A549 (cell line): ENCODE results near the gene CCDC167. TPM values are rescaled to one million over a fixed set of nuclear protein-coding genes. Genes with fewer than 3 reads are reported as not detected.

ENCODE experiments used
- ATAC-seq, 2 experiments: fragments of 200-7000 bp in 1 of 2; fragments of >200 bp in 1 of 2; cut with Nextera tagmentation in 1 of 2; cut with Tn5 transposase in 1 of 2; 3 replicates each; pipeline versions ENCODE4 v1.8.0 to v1.9.1; 2018 to 2020; ENCODE audit warnings: mild to moderate bottlenecking in 1 of 2, moderate library complexity in 1 of 2
- CTCF ChIA-PET: fragments of 300-600 bp; sonication (Branson Sonifier 250); formaldehyde crosslinking; extraction: SDS; loops from one replicate; lab custom pipeline; 2021; ENCODE audit warnings: antibody characterized with exemption, inconsistent platforms; lab: Yijun Ruan, JAX
- POLR2A ChIA-PET: fragments of 350-600 bp; formaldehyde crosslinking; extraction: SDS; loops from one replicate; lab custom pipeline; 2021; ENCODE audit warnings: antibody characterized with exemption, inconsistent platforms; lab: Yijun Ruan, JAX
- DNase-seq, 2 experiments: peaks; one replicate each; pipeline versions ENCODE4 v3.0.0 to v3.0.0-alpha.2; 2011 to 2016; ENCODE audit warnings: low read depth in 1 of 2, low spot score in 1 of 2
- FAIRE-seq: peaks from 2 replicates; lab custom pipeline; 2011; peaks lifted over from hg19 to GRCh38; lab: Jason Lieb, UNC
- H3K27ac ChIP-seq, 2 experiments: fragments of >200 bp; sonication (Bioruptor Twin); formaldehyde crosslinking; 3 replicates each; pipeline ENCODE4 v1.5.1; 2016 to 2017
- H3K4me1 ChIP-seq: fragments of >200 bp; sonication (Bioruptor Twin); formaldehyde crosslinking; 3 replicates; pipeline ENCODE4 v1.6.1; 2016
- H3K4me2 ChIP-seq: fragments of >200 bp; sonication (Bioruptor Twin); formaldehyde crosslinking; 3 replicates; pipeline ENCODE4 v1.6.1; 2016
- H3K4me3 ChIP-seq: fragments of >200 bp; sonication (Bioruptor Twin); formaldehyde crosslinking; 3 replicates; pipeline ENCODE4 v1.5.1; 2016
- H3K9me3 ChIP-seq: fragments of >200 bp; sonication (Bioruptor Twin); formaldehyde crosslinking; 3 replicates; pipeline ENCODE4 v1.6.1; 2016
- BHLHE40 ChIP-seq: IDR thresholded peaks from 2 replicates; pipeline ENCODE4 v1.6.1; 2012; ENCODE audit warnings: low read depth, low read length, inconsistent platforms
- CHD2 ChIP-seq: fragments of 150-350 bp; IDR thresholded peaks from 2 replicates; pipeline ENCODE4 v1.6.1; 2014; ENCODE audit warnings: low read length; ENCODE audit not compliant: partially characterized antibody
- CTCF ChIP-seq: fragments of >200 bp; sonication (Bioruptor Twin); formaldehyde crosslinking; IDR thresholded peaks from 3 replicates; pipeline ENCODE4 v1.5.1; 2016
- EHF ChIP-seq: fragments of 250-450 bp; sonication (Bioruptor Pico); IDR thresholded peaks from 2 replicates; pipeline ENCODE4 v1.5.0; 2020; ENCODE audit warnings: mild to moderate bottlenecking
- EHMT2 ChIP-seq: fragments of 200-600 bp; sonication (generic); IDR thresholded peaks from 2 replicates; pipeline ENCODE4 v1.6.1; 2016; ENCODE audit warnings: antibody characterized with exemption, low read depth, mild to moderate bottlenecking, moderate library complexity
- EP300 ChIP-seq, 2 experiments: fragments of >200 bp; sonication (Bioruptor Twin); formaldehyde crosslinking; IDR thresholded peaks; 2 replicates in 1 of 2; 3 replicates in 1 of 2; pipeline ENCODE4 v1.6.1; 2016 to 2017
- FOXS1 ChIP-seq: fragments of 250-450 bp; sonication (Bioruptor Pico); IDR thresholded peaks from 2 replicates; pipeline ENCODE4 v1.5.0; 2020; ENCODE audit warnings: mild to moderate bottlenecking, moderate library complexity
- HMGXB4 ChIP-seq: fragments of 250-450 bp; sonication (Bioruptor Pico); IDR thresholded peaks from 2 replicates; pipeline ENCODE4 v1.5.0; 2021; ENCODE audit warnings: mild to moderate bottlenecking, moderate library complexity, borderline replicate concordance
- HOXB13 ChIP-seq: fragments of 250-450 bp; sonication (Bioruptor Pico); IDR thresholded peaks from 2 replicates; pipeline ENCODE4 v1.5.0; 2020; ENCODE audit warnings: low read depth, mild to moderate bottlenecking, moderate library complexity
- HOXB5 ChIP-seq: fragments of 250-450 bp; sonication (Bioruptor Pico); IDR thresholded peaks from 2 replicates; pipeline ENCODE4 v1.5.0; 2020; ENCODE audit warnings: mild to moderate bottlenecking, moderate library complexity
- KDM5A ChIP-seq: fragments of 200-600 bp; sonication (generic); IDR thresholded peaks from 2 replicates; pipeline ENCODE4 v1.6.1; 2016; ENCODE audit warnings: antibody characterized with exemption, mild to moderate bottlenecking
- POLR2A ChIP-seq: IDR thresholded peaks from 2 replicates; pipeline ENCODE4 v1.6.1; 2012; ENCODE audit warnings: mild to moderate bottlenecking, low read length
- RFX5 ChIP-seq: fragments of 450-650 bp; IDR thresholded peaks from 2 replicates; pipeline ENCODE4 v1.7.1; 2014; ENCODE audit warnings: antibody characterized with exemption, mild to moderate bottlenecking, moderate library complexity
- RNF2 ChIP-seq: fragments of 200-600 bp; sonication (generic); IDR thresholded peaks from 2 replicates; pipeline ENCODE4 v1.6.1; 2016; ENCODE audit warnings: low read depth, mild to moderate bottlenecking, antibody characterized with exemption, moderate library complexity, borderline replicate concordance
- TFCP2L1 ChIP-seq: fragments of 250-450 bp; sonication (Bioruptor Pico); IDR thresholded peaks from 2 replicates; pipeline ENCODE4 v1.5.0; 2021; ENCODE audit warnings: mild to moderate bottlenecking
- ZFP36 ChIP-seq: fragments of 450-650 bp; IDR thresholded peaks from 2 replicates; pipeline ENCODE4 v1.6.1; 2014; ENCODE audit warnings: borderline replicate concordance; ENCODE audit not compliant: partially characterized antibody
- ZNF302 ChIP-seq: fragments of 250-450 bp; sonication (Bioruptor Pico); IDR thresholded peaks from 2 replicates; pipeline ENCODE4 v1.9.0; 2021; ENCODE audit warnings: inconsistent platforms, mild to moderate bottlenecking, moderate library complexity
- ZSCAN20 ChIP-seq: fragments of 250-450 bp; sonication (Bioruptor Pico); IDR thresholded peaks from 2 replicates; pipeline ENCODE4 v1.8.0; 2022; ENCODE audit warnings: mild to moderate bottlenecking, moderate library complexity
- WGBS: methylation state at CpG from one replicate; pipeline ENCODE4 v1.1.6; 2017; ENCODE audit errors: missing lambda C conversion rate; 5-methylcytosine and 5-hydroxymethylcytosine counted together
- polyA plus RNA-seq, 4 experiments: library from polyadenylated mRNA; depleted of rRNA in 3 of 4; stranded (reverse); fragments of >200 nt; fragmentation: RNase III in 1 of 4; extraction: RNeasy Plus Mini Kit Qiagen cat#74134 plus additional on column Dnase treatment in 1 of 4; gene quantifications; 2 replicates in 3 of 4; 3 replicates in 1 of 4; pipeline ENCODE4 v1.2.3, GENCODE V29; 2011 to 2017

The CCDC167 gene
- polyA plus RNA-seq, 2 of the 4 experiments (the other 2 are of a cell fraction) = 35.1 to 39.1 TPM

- TF ChIP-seq BHLHE40 (no peak), ZFP36 (peak; percentile 12)
- TF ChIP-seq, all 56 proteins: peak for 1
- Histone ChIP-seq H3K4me2 (no peak overlapping the region), H3K4me1 (peaks cover 20% of the 10 kb centered on the region), H3K9me3 (no peaks in the 10 kb centered on the region), H3K4me3 (no peak overlapping the region), H3K27ac (peak overlapping the region in 1 of 2 experiments; percentile 27; a peak in 1 of 6 replicates)
- POLR2A ChIA-PET = interaction anchor here (0.6 kb wide), 1 partner anchor 82 kb away, joined by 11 read pairs; no protein-coding TSS in a partner anchor
- CTCF ChIA-PET = interaction anchor here (0.7 to 4.5 kb wide), 4 partner anchors 10 to 144 kb away, joined by 3 to 23 read pairs (median 8); no protein-coding TSS in a partner anchor
- no peak; a peak in 1 of 6 replicates for ATAC-seq
- FAIRE-seq = no peak
- WGBS = 61% methylated on average over 8 of the region's 8 CpGs
- DNase-seq = no peak
These were observed 48.5 kb upstream of the CCDC167 start for GRCh38 chr6:37548067-37548674.

GRCh38 chr6:37547564-37548061 lies 47.9 kb upstream of the CCDC167 start:
- no peak overlapping the region for H3K4me3 ChIP-seq
- FAIRE-seq (no peak), ATAC-seq (peak in 1 of 2 experiments; percentile 28; a peak in 1 of 6 replicates), DNase-seq (no peak)
- H3K4me1 ChIP-seq = peaks cover 15% of the 10 kb centered on the region; the same call in 2 of the 3 replicates
- H3K9me3 ChIP-seq = no peaks in the 10 kb centered on the region
- ChIA-PET POLR2A (interaction anchor here (0.6 kb wide), 1 partner anchor 81 kb away, joined by 11 read pairs; no protein-coding TSS in a partner anchor), CTCF (interaction anchor here (0.7 to 4.5 kb wide), 5 partner anchors 9 to 144 kb away, joined by 3 to 23 read pairs (median 3); no protein-coding TSS in a partner anchor)
- no peak for TF ChIP-seq EHF (CRISPR knock-in tag)
- TF ChIP-seq CTCF = no peak
- TF ChIP-seq ZNF302 (CRISPR knock-in tag) = no peak
- no peak for TF ChIP-seq KDM5A
- no peak for TF ChIP-seq TFCP2L1
- no peak for TF ChIP-seq RFX5
- no peak for TF ChIP-seq HMGXB4 (CRISPR knock-in tag)
- TF ChIP-seq RNF2 = no peak
- no peak for TF ChIP-seq EP300 (IDR thresholded peaks at IDR 0.05)
- TF ChIP-seq FOXS1 (CRISPR knock-in tag) = no peak
- no peak for TF ChIP-seq HOXB13 (CRISPR knock-in tag)
- TF ChIP-seq HOXB5 (CRISPR knock-in tag) = no peak
- TF ChIP-seq POLR2A = no peak
- no peak for TF ChIP-seq EHMT2
- no peak for TF ChIP-seq ZSCAN20 (CRISPR knock-in tag)
- no peak for TF ChIP-seq CHD2
- peak overlapping the region in 1 of 2 experiments; percentile 27; a peak in 1 of 6 replicates for H3K27ac ChIP-seq
- no peak overlapping the region for H3K4me2 ChIP-seq
- WGBS = 76% methylated on average over 8 of the region's 8 CpGs
